Measurements from ENCODE around the gene ANKS1B. TPM values are rescaled to one million over a fixed set of nuclear protein-coding genes. Genes with fewer than 3 reads are reported as not detected.

The ANKS1B gene
- total RNA-seq, 3 donors from 2014 or later (not counting 1 experiment from before 2014, with no cell fraction given), result not detected

DNA sequence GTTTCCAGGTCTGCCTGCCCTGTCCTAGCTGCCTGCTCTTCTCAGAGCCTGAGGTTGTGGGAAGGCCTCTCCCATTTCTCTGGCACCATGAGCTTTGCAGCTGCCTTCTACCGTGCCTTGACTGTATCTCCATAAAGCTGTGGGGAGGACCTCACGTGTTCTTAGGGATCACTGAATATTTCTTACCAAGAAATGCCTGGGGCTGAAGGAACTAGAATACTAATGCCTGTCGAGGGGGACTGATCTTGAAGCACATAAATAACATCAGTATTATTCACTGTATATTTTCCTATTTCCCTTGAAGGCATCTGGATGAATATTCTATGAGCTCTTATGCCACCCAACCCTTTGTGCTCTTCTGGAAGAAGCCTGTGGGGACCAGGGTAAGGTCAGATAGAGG, 1236.3 kb downstream of the ANKS1B start:
- Histone ChIP-seq H3K4me1 (ENCODE audit: control insufficient read depth, insufficient read depth, low read length) (peaks cover 10% of the 10 kb centered on the region), H3K36me3 (ENCODE audit: control insufficient read depth, insufficient read depth, low read length) (no peaks in the 10 kb centered on the region), H3K27me3 (ENCODE audit: control insufficient read depth, insufficient read depth, low read length) (peaks cover 15% of the 10 kb centered on the region), H3K9me3 (ENCODE audit: control insufficient read depth, insufficient read depth, low read length) (no peaks in the 10 kb centered on the region), H3K27ac (ENCODE audit: low read length) (no peak overlapping the region), H3K4me3 (ENCODE audit: low read length) (no peak overlapping the region)
- Mint-ChIP-seq H3K4me3 (no peak overlapping the region), H3K9me3 (no peaks in the 10 kb centered on the region), H3K36me3 (no peaks in the 10 kb centered on the region), H3K27me3 (ENCODE audit: low read depth in 2 of 2) (peaks cover 14 to 37% of the 10 kb centered on the region in 2 donors), H3K4me1 (peaks cover 6 to 7% of the 10 kb centered on the region in 2 donors), H3K27ac (no peak overlapping the region)
- WGBS (ENCODE audit: insufficient coverage), result 93% methylated on average over 3 of the region's 3 CpGs
- intact Hi-C loops (cut with micrococcal nuclease), result no loop called here
- TF ChIP-seq, protein P1, sequence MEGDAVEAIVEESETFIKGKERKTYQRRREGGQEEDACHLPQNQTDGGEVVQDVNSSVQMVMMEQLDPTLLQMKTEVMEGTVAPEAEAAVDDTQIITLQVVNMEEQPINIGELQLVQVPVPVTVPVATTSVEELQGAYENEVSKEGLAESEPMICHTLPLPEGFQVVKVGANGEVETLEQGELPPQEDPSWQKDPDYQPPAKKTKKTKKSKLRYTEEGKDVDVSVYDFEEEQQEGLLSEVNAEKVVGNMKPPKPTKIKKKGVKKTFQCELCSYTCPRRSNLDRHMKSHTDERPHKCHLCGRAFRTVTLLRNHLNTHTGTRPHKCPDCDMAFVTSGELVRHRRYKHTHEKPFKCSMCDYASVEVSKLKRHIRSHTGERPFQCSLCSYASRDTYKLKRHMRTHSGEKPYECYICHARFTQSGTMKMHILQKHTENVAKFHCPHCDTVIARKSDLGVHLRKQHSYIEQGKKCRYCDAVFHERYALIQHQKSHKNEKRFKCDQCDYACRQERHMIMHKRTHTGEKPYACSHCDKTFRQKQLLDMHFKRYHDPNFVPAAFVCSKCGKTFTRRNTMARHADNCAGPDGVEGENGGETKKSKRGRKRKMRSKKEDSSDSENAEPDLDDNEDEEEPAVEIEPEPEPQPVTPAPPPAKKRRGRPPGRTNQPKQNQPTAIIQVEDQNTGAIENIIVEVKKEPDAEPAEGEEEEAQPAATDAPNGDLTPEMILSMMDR (IDR thresholded peaks at IDR 0.05), result no peak
- ATAC-seq, result no peak
- DNase-seq, result no peak

DNA sequence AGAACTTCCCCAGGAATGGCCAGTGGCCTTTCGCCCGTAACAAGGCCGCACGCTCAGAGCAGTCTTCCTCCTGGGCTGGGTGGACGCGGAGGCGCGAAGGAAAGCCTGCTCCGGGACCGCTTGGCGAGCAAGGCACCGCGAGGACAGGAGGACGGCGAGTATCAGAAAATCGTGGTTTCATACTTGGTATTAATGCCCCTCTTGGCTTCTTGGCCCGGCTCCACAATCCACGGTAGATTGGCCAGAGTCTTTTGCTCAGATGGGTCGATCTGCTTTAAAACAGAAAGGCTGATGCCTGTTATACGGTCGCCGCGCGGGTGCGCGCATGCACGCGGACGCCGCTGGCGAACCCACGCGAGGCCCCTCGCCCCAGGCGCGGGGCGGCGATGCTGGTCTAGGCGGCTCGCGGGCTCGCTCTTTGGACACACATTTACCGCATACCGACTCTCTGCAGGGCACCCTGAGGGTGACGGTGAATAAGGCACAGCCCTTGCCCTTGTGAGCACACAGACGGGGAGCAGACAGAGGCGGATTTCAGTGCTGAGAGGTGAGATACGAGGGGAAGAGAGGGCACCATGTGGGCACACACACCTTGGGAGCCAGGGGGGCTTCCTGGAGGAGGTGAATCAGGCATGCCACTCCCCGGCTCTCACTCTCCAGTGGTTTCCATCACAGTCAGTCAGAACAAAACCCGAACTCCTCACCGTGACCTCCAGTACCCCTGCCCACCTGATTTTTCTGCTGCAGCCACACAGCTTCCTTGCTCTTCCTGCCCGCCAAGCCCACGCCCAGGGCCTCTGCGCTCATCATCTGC, 1239.0 kb downstream of the ANKS1B start:
- peak in 2 of 3 donors; percentile 36 to 68 for ATAC-seq
- 6% methylated on average over 54 of the region's 54 CpGs for WGBS (ENCODE audit: insufficient coverage)
- intact Hi-C loops (cut with micrococcal nuclease), result no loop called here
- no peak overlapping the region for H3K27ac Mint-ChIP-seq
- H3K27me3 Mint-ChIP-seq (ENCODE audit: low read depth in 2 of 2), result peaks cover 31 to 45% of the 10 kb centered on the region in 2 donors
- H3K36me3 Mint-ChIP-seq, result no peaks in the 10 kb centered on the region
- peak in 1 of 2 donors; percentile 35 for DNase-seq
- H3K27ac ChIP-seq (ENCODE audit: low read length), result no peak overlapping the region
- TF ChIP-seq, protein P1 (IDR thresholded peaks at IDR 0.05), result no peak
- no peaks in the 10 kb centered on the region for H3K9me3 ChIP-seq (ENCODE audit: control insufficient read depth, insufficient read depth, low read length)
- H3K27me3 ChIP-seq (ENCODE audit: control insufficient read depth, insufficient read depth, low read length), result peaks cover 15% of the 10 kb centered on the region
- H3K4me3 ChIP-seq (ENCODE audit: low read length), result peak overlapping the region; percentile 10
- peak overlapping the region; percentile 65 for H3K4me3 Mint-ChIP-seq
- peaks cover 6 to 7% of the 10 kb centered on the region in 2 donors for H3K4me1 Mint-ChIP-seq
- H3K4me1 ChIP-seq (ENCODE audit: control insufficient read depth, insufficient read depth, low read length), result peaks cover 10% of the 10 kb centered on the region
- no peaks in the 10 kb centered on the region for H3K9me3 Mint-ChIP-seq
- H3K36me3 ChIP-seq (ENCODE audit: control insufficient read depth, insufficient read depth, low read length), result no peaks in the 10 kb centered on the region

DNA sequence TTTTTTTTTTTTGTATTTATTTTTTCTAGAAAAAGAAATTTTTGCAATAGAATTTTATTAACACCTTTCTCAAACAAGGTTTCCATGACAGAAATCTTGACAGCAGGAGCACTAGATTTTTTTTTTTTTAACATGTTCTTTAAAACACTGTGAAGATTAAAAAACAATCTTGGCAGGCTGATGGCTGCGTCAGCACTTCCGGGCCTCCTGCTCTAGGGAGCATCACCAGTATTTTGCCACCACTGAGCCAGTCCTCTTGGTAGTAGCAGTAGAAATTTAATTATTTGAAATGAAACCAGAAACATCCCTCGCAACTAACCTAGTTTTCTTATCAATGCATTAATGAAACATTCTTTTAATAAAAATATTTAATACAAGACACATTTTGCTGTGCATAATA, 1240.1 kb downstream of the ANKS1B start:
- Mint-ChIP-seq H3K27me3 (ENCODE audit: low read depth in 2 of 2) (peaks cover 31 to 43% of the 10 kb centered on the region in 2 donors), H3K4me1 (peaks cover 6 to 7% of the 10 kb centered on the region in 2 donors), H3K27ac (no peak overlapping the region), H3K9me3 (no peaks in the 10 kb centered on the region), H3K4me3 (no peak overlapping the region), H3K36me3 (no peaks in the 10 kb centered on the region)
- TF ChIP-seq, protein P1 (IDR thresholded peaks at IDR 0.05), result no peak
- no peak overlapping the region for H3K4me3 ChIP-seq (ENCODE audit: low read length)
- DNase-seq (peak in 1 of 2 donors; percentile 43), ATAC-seq (no peak)
- peaks cover 10% of the 10 kb centered on the region for H3K4me1 ChIP-seq (ENCODE audit: control insufficient read depth, insufficient read depth, low read length)
- WGBS (ENCODE audit: insufficient coverage), result no CpG with 5 or more reads among the region's 3 CpGs
- no peaks in the 10 kb centered on the region for H3K36me3 ChIP-seq (ENCODE audit: control insufficient read depth, insufficient read depth, low read length)
- intact Hi-C loops (cut with micrococcal nuclease), result no loop called here
- no peaks in the 10 kb centered on the region for H3K9me3 ChIP-seq (ENCODE audit: control insufficient read depth, insufficient read depth, low read length)
- peaks cover 15% of the 10 kb centered on the region for H3K27me3 ChIP-seq (ENCODE audit: control insufficient read depth, insufficient read depth, low read length)
- no peak overlapping the region for H3K27ac ChIP-seq (ENCODE audit: low read length)

All from natural killer cell (primary cell).